Esophagus squamous epithelium (tissue), 5 donors: ENCODE data around the gene FOXK1. TPM values are rescaled to one million over a fixed set of nuclear protein-coding genes. Genes with fewer than 3 reads are reported as not detected.

Experiments
- DNase-seq: peaks from one replicate; lab custom pipeline; 2025; lab: John Stamatoyannopoulos, UW
- H3K27ac ChIP-seq, 4 donors: fragments of 200-600 bp; sonication (generic); one replicate each; pipeline ENCODE4 v1.5.1; 2016 to 2019; ENCODE audit warnings: mild to moderate bottlenecking in 1 of 4
- H3K27me3 ChIP-seq, 4 donors: fragments of 200-600 bp; sonication (generic); 1 replicate in 3 of 4; 2 replicates in 1 of 4; pipeline versions ENCODE4 v1.5.1 to v1.6.0; 2017 to 2021; ENCODE audit warnings: antibody characterized with exemption in 1 of 4
- H3K36me3 ChIP-seq, 3 donors: fragments of 200-600 bp; sonication (generic); one replicate each; pipeline ENCODE4 v1.5.1; 2016 to 2019
- H3K4me1 ChIP-seq, 3 donors: fragments of 200-600 bp; sonication (generic); one replicate each; pipeline ENCODE4 v1.5.1; 2017 to 2019
- H3K4me3 ChIP-seq, 4 donors: fragments of 200-600 bp; sonication (generic); 1 replicate in 3 of 4; 2 replicates in 1 of 4; pipeline ENCODE4 v1.5.1; 2016 to 2019; ENCODE audit warnings: mild to moderate bottlenecking in 2 of 4, moderate library complexity in 1 of 4
- H3K9me3 ChIP-seq, 3 donors: fragments of 200-600 bp; sonication (generic); one replicate each; pipeline ENCODE4 v1.5.1; 2016 to 2019
- POLR2A ChIP-seq, 4 donors: fragments of 450-650 bp; IDR thresholded peaks; one replicate each; pipeline ENCODE4 v1.6.1; 2017; ENCODE audit warnings: antibody characterized with exemption in 4 of 4, mild to moderate bottlenecking in 4 of 4, moderate library complexity in 3 of 4
- WGBS, 2 donors: methylation state at CpG; one replicate each; pipeline ENCODE4 v1.1.5; 2018; 5-methylcytosine and 5-hydroxymethylcytosine counted together
- intact Hi-C: fragments of 100-400 bp; cut with DNase I; formaldehyde crosslinking; loops from one replicate; pipeline ENCODE4 v1.15.0; 2022
- total RNA-seq, 4 donors: library from RNA; depleted of rRNA; stranded (reverse); fragments of >200 nt; gene quantifications; one replicate each; pipeline ENCODE4 v1.1.0, GENCODE V29; 2016
- TF ChIP-seq, protein P1 (sequence below), 6 experiments: fragments of 450-650 bp in 4 of 6; fragments of 200-600 bp in 2 of 6; sonication (generic) in 2 of 6; IDR thresholded peaks; one replicate each; pipeline ENCODE4 v1.5.1; 2016 to 2019; ENCODE audit warnings: antibody characterized with exemption in 6 of 6, mild to moderate bottlenecking in 4 of 6, moderate library complexity in 4 of 6
- donor health status: DM: yes; HTN: yes; CAD: no.

FOXK1 gene
- total RNA-seq, 4 donors from 2014 or later, result 11.9 to 25.7 (median 15.9) TPM

DNA sequence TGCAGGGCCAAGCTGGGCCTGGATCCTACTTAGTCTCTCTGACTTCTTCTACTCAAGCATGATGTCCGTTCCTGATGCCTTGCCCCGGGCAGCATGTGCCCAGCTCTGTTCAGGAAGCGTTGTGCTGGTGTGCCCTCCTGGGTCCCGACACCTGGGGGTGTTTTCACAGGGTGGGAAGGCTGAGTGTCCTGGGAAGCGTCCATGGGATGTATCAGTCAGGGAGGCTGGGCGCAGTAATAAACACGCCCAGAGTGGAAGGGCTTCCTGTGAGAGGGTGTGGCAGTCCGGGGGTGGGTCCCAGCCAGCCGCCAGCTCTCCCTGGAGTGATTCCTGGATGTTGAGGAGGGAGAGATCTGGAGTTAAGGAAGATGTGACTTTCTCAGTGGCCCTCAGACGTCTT lies 29.0 kb downstream of the FOXK1 start:
- 72 to 88% methylated on average over 3 of the region's 10 CpGs for WGBS, 2 donors
- Histone ChIP-seq H3K9me3 (no peaks in the 10 kb centered on the region), H3K27ac (no peak overlapping the region), H3K27me3 (no peaks in the 10 kb centered on the region), H3K4me3 (no peak overlapping the region), H3K4me1 (peaks cover 25 to 76% (median 46%) of the 10 kb centered on the region in 3 donors), H3K36me3 (peaks cover 0 to 20% (median 0%) of the 10 kb centered on the region in 3 donors)
- intact Hi-C loops, result no loop called here
- no peak for DNase-seq
- TF ChIP-seq, protein P1, sequence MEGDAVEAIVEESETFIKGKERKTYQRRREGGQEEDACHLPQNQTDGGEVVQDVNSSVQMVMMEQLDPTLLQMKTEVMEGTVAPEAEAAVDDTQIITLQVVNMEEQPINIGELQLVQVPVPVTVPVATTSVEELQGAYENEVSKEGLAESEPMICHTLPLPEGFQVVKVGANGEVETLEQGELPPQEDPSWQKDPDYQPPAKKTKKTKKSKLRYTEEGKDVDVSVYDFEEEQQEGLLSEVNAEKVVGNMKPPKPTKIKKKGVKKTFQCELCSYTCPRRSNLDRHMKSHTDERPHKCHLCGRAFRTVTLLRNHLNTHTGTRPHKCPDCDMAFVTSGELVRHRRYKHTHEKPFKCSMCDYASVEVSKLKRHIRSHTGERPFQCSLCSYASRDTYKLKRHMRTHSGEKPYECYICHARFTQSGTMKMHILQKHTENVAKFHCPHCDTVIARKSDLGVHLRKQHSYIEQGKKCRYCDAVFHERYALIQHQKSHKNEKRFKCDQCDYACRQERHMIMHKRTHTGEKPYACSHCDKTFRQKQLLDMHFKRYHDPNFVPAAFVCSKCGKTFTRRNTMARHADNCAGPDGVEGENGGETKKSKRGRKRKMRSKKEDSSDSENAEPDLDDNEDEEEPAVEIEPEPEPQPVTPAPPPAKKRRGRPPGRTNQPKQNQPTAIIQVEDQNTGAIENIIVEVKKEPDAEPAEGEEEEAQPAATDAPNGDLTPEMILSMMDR (IDR thresholded peaks at IDR 0.05), result no peak

DNA sequence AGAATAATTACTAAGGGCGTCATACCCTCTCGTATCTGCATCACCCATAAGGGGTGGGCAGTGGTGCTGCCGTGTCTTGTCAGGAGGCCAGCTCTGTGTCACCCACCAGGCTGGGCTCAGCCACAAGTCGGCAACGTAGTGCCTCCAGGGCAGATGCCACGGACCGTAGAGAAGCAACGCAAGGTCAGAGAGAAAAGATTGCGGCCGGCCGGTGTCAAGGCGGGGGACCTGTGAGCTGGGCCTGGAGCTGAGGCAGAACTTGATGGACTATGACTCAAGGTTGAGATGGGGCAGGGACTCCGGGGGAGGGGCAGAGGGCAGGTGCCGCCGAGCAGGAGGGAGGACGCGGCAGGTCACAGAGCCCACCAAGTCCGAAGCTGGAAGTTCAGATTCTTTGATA lies 29.5 kb downstream of the FOXK1 start:
- no peak for DNase-seq
- no peak overlapping the region for H3K27ac ChIP-seq
- no peaks in the 10 kb centered on the region for H3K27me3 ChIP-seq
- WGBS, 2 donors, result 84 to 87% methylated on average over 13 to 16 of the region's 18 CpGs
- H3K9me3 ChIP-seq, result no peaks in the 10 kb centered on the region
- TF ChIP-seq POLR2A (IDR thresholded peaks at IDR 0.05), result no peak
- TF ChIP-seq, protein P1 (IDR thresholded peaks at IDR 0.05), result no peak
- H3K4me1 ChIP-seq, result peaks cover 25 to 76% (median 46%) of the 10 kb centered on the region in 3 donors
- intact Hi-C loops, result no loop called here
- H3K4me3 ChIP-seq, result no peak overlapping the region
- H3K36me3 ChIP-seq, result peaks cover 0 to 20% (median 0%) of the 10 kb centered on the region in 3 donors

DNA sequence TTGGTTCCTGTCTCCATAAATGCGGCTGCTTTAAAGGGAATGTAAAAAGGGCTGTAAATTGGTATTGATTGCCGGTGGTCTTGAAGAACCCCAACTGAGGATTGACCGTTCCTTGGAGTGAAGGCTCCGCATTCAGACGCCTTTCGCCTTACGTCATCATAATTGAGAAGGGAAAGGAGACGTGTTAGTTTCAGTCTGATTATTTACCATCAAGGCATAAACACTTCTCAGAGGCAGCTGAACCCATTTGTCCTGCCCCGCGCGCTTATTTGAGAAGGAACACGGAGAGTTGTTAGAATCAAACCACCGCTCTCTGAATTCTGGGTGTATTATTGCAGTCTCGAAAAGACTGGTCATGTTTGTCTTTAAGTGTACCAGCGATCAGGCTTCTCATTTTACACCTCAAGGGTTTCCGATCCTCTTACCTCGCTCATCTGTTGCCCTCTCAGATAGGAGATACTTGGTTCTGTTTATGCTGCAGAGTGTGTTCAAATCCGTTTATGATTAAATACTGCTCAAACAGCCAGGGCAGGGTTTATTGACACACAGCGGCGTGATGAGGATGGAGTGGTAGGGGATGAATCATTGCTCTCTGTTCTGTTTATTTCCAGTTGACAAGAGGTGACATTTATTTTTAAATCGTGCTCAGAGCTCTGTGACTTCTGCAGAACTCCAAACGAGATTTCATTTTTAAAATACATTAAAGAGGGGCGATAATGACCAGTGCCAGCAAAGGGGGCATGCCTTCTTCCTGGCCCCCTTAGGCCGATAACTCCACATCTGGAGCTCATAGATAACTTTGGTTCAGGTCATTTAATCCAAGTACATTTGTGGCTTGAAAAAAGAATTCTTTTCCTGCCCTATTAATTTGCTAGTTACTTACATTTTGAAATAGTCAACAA lies 30.4 kb downstream of the FOXK1 start:
- intact Hi-C loops, result no loop called here
- H3K4me1 ChIP-seq, result peaks cover 25 to 73% (median 37%) of the 10 kb centered on the region in 3 donors
- WGBS, 2 donors, result 67 to 71% methylated on average over 24 of the region's 24 CpGs
- no peaks in the 10 kb centered on the region for H3K27me3 ChIP-seq
- H3K4me3 ChIP-seq, result peak overlapping the region in 1 of 4 donors; percentile 4
- TF ChIP-seq, protein P1 (IDR thresholded peaks at IDR 0.05), result no peak
- no peak for TF ChIP-seq POLR2A (IDR thresholded peaks at IDR 0.05)
- no peak for DNase-seq
- peaks cover 0 to 20% (median 0%) of the 10 kb centered on the region in 3 donors for H3K36me3 ChIP-seq
- peak overlapping the region in 2 of 4 donors; percentile 49 to 65 for H3K27ac ChIP-seq
- no peaks in the 10 kb centered on the region for H3K9me3 ChIP-seq

DNA sequence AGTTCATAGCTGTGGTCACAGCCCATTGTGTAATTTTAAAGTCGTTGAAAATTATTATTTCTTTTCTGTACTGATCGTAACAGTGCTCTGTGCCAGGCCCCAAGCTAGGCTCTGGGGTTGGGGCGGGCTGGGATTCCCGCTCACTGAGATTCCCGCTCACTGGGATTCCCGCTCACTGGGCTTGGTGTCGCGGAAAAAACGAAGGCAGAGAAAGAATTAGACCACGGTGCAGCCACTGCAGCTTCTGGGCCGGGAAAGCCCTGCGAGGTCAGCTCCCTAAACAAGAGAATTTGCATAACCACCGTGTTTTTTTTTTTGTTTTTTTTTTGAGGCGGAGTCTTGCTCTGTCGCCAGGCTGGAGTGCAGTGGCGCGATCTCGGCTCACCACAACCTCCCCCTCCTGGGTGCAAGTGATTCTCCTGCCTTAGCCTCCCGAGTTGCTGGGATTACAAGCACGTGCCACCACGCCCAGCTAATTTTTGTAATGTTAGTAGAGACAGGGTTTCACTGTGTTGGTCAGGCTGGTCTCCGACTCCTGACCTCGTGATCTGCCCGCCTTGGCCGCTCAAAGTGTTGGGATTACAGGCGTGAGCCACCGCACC lies 31.2 kb downstream of the FOXK1 start:
- Histone ChIP-seq H3K27me3 (no peaks in the 10 kb centered on the region), H3K36me3 (peaks cover 0 to 24% (median 0%) of the 10 kb centered on the region in 3 donors), H3K9me3 (no peaks in the 10 kb centered on the region), H3K27ac (peak overlapping the region in 2 of 4 donors; percentile 49 to 65), H3K4me3 (peak overlapping the region in 1 of 4 donors; percentile 4), H3K4me1 (peaks cover 25 to 66% (median 31%) of the 10 kb centered on the region in 3 donors)
- WGBS, 2 donors, result 64 to 84% methylated on average over 26 to 27 of the region's 27 CpGs
- no peak for DNase-seq
- intact Hi-C loops, result no loop called here
- TF ChIP-seq, protein P1 (IDR thresholded peaks at IDR 0.05), result no peak
- TF ChIP-seq POLR2A (IDR thresholded peaks at IDR 0.05), result peak in 1 of 4 donors; percentile 16
